ENCODE measurements around the gene KCNAB1.

DNA sequence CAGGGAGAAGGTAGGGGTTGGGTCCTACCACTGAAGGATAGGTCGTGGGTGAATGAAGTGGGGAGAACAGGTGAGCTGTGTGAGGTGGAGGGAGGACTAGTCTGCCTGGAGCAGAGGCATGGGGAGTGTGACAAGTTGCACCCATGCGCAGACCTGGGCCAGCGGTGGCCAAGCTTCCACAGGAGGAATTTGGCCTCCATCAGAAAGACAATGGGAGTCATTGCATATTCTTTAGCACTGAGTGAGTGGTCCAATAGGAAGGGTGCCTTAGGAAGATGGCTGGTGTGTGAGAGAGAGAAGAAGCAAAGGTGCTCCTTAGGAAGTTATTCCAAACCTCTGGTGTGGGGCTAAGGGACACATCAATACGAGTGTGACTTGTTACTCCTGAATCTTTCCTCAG lies 191.1 kb downstream of the KCNAB1 start:
- TF ChIP-seq, protein P1, sequence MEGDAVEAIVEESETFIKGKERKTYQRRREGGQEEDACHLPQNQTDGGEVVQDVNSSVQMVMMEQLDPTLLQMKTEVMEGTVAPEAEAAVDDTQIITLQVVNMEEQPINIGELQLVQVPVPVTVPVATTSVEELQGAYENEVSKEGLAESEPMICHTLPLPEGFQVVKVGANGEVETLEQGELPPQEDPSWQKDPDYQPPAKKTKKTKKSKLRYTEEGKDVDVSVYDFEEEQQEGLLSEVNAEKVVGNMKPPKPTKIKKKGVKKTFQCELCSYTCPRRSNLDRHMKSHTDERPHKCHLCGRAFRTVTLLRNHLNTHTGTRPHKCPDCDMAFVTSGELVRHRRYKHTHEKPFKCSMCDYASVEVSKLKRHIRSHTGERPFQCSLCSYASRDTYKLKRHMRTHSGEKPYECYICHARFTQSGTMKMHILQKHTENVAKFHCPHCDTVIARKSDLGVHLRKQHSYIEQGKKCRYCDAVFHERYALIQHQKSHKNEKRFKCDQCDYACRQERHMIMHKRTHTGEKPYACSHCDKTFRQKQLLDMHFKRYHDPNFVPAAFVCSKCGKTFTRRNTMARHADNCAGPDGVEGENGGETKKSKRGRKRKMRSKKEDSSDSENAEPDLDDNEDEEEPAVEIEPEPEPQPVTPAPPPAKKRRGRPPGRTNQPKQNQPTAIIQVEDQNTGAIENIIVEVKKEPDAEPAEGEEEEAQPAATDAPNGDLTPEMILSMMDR (IDR thresholded peaks at IDR 0.05; ENCODE audit: insufficient read depth, low read length, poor library complexity, severe bottlenecking): no peak
- TF ChIP-seq EZH2phosphoT487 (conservative IDR thresholded peaks at IDR 0.05; ENCODE audit: low read length): no peak
